HepG2 (cell line): ENCODE data around the gene LRP10. TPM values are rescaled to one million over a fixed set of nuclear protein-coding genes. Genes with fewer than 3 reads are reported as not detected.

ENCODE experiments used
- CC2D1A ChIP-seq: sonication (generic); formaldehyde crosslinking; IDR thresholded peaks from 2 replicates; pipeline ENCODE4 v1.8.1; 2023; ENCODE audit warnings: mild to moderate bottlenecking, missing genetic modification reagents
- ELF4 ChIP-seq: sonication (generic); formaldehyde crosslinking; IDR thresholded peaks from 2 replicates; pipeline ENCODE4 v1.5.0; 2020; ENCODE audit warnings: missing genetic modification reagents, mild to moderate bottlenecking, moderate library complexity, borderline replicate concordance
- MIXL1 ChIP-seq: IDR thresholded peaks from 2 replicates; pipeline ENCODE4 v1.6.1; 2016
- NFYB ChIP-seq: sonication (generic); formaldehyde crosslinking; IDR thresholded peaks from 2 replicates; pipeline ENCODE4 v1.4.0; 2020; ENCODE audit warnings: missing genetic modification reagents
- ZNF232 ChIP-seq: sonication (generic); formaldehyde crosslinking; IDR thresholded peaks from 2 replicates; pipeline ENCODE4 v1.4.0; 2020; ENCODE audit warnings: missing genetic modification reagents, borderline replicate concordance
- ZNF367 ChIP-seq: sonication (generic); formaldehyde crosslinking; IDR thresholded peaks from 2 replicates; pipeline ENCODE4 v1.4.0; 2020; ENCODE audit warnings: missing genetic modification reagents, borderline replicate concordance
- ZNF557 ChIP-seq: sonication (generic); formaldehyde crosslinking; IDR thresholded peaks from 2 replicates; pipeline ENCODE4 v1.4.0; 2020; ENCODE audit warnings: missing genetic modification reagents
- ZNF782 ChIP-seq: sonication (generic); formaldehyde crosslinking; IDR thresholded peaks from 2 replicates; pipeline ENCODE4 v1.4.0; 2020; ENCODE audit warnings: missing genetic modification reagents, mild to moderate bottlenecking, borderline replicate concordance
- polyA plus RNA-seq, 8 experiments: library from polyadenylated mRNA; depleted of rRNA in 3 of 8; stranded (reverse) in 7 of 8; unstranded in 1 of 8; fragments of >200 nt; fragmentation: Illumina TruSeq in 4 of 8; extraction: Trizol in 4 of 8; gene quantifications; 2 replicates each; pipeline versions ENCODE4 v1.2.1 to v1.2.3, GENCODE V29; 2011 to 2016; ENCODE audit warnings: low read depth in 4 of 8, missing spikeins in 1 of 8, mixed read lengths in 1 of 8; ENCODE audit not compliant: insufficient read depth in 1 of 8
- total RNA-seq, 5 experiments: library from RNA; depleted of rRNA; stranded (reverse); fragments of >200 nt; fragmentation: Illumina TruSeq; extraction: Trizol; gene quantifications; 2 replicates each; pipeline ENCODE4 v1.2.3, GENCODE V29; 2016; ENCODE audit warnings: low read depth in 1 of 5
- TF ChIP-seq, protein P1 (sequence below): sonication (generic); formaldehyde crosslinking; IDR thresholded peaks from 2 replicates; pipeline ENCODE4 v1.4.0; 2020; ENCODE audit warnings: missing genetic modification reagents, mild to moderate bottlenecking, borderline replicate concordance
- TF ChIP-seq, protein P2 (sequence below): sonication (generic); formaldehyde crosslinking; IDR thresholded peaks from 2 replicates; pipeline ENCODE4 v1.4.0; 2020; ENCODE audit warnings: missing genetic modification reagents
- TF ChIP-seq, protein P3 (sequence below): sonication (generic); formaldehyde crosslinking; IDR thresholded peaks from 2 replicates; pipeline ENCODE4 v1.9.0; 2021; ENCODE audit warnings: mild to moderate bottlenecking, missing genetic modification reagents
- TF ChIP-seq, protein P4 (sequence below): sonication (generic); formaldehyde crosslinking; IDR thresholded peaks from 2 replicates; pipeline ENCODE4 v1.8.1; 2023; ENCODE audit warnings: mild to moderate bottlenecking, missing genetic modification reagents

The LRP10 gene
- total and polyA plus RNA-seq, 2 of the 13 experiments (the other 11 are each of a cell fraction or from before 2014, with no cell fraction given) = 16.9 to 45.2 TPM

DNA sequence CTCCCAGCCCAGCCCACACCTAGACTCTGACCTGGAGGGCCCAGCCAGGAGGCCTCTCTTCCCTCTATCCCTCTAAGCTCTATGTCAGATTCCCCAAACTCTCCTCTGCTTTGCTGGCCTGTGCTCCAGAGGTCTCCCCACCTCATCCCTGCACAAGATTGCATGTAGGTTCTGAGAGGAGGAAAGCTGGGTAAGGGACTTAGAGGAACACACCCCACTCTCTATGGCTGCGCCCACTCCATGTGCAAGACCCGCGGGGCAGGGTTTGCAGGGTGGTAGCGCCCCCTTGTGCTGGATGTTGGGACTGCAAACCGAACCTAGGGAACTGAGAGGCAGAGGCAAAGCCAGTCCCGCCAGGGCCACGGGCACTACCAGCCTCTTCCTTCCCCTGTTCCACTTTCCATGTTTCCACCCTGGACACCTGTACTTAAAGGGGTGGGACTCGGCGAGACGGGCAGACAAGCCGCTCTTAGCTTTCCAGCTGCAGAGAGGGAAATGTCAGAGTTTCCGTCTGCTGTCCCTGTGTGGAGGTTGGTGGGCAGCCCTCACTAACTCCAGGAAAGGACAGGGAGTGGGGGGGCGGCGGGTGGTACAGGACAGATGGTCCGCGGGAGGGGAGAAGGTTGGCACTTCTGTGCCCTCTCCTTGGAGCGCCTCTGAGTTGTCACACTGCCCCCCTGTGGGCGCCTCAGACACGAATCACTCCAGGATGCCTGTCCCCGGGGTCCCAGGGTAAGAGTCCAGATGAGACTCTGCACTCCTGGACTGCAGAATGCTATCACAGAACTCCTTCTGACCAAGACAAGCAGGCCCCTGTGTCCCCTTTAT is 18.4 kb upstream of the LRP10 start (continued):
- TF ChIP-seq, protein P1, sequence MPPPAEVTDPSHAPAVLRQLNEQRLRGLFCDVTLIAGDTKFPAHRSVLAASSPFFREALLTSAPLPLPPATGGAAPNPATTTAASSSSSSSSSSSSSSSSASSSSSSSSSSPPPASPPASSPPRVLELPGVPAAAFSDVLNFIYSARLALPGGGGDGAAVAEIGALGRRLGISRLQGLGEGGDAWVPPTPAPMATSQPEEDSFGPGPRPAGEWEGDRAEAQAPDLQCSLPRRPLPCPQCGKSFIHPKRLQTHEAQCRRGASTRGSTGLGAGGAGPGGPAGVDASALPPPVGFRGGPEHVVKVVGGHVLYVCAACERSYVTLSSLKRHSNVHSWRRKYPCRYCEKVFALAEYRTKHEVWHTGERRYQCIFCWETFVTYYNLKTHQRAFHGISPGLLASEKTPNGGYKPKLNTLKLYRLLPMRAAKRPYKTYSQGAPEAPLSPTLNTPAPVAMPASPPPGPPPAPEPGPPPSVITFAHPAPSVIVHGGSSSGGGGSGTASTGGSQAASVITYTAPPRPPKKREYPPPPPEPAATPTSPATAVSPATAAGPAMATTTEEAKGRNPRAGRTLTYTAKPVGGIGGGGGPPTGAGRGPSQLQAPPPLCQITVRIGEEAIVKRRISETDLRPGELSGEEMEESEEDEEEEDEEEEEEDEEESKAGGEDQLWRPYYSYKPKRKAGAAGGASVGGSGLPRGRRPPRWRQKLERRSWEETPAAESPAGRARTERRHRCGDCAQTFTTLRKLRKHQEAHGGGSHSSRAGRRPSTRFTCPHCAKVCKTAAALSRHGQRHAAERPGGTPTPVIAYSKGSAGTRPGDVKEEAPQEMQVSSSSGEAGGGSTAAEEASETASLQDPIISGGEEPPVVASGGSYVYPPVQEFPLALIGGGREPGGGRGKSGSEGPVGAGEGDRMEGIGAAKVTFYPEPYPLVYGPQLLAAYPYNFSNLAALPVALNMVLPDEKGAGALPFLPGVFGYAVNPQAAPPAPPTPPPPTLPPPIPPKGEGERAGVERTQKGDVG = peak; percentile 89; the same call in 1 of the 2 replicates
- peak; percentile 74; the same call in 1 of the 2 replicates for TF ChIP-seq ELF4 (CRISPR knock-in tag)
- 0 out of 2 replicates have a peak, but pooled peaks have one; percentile 39 for TF ChIP-seq ZNF232 (CRISPR knock-in tag)
- TF ChIP-seq MIXL1 (CRISPR knock-in tag) = peak; percentile 88
- TF ChIP-seq, protein P2, sequence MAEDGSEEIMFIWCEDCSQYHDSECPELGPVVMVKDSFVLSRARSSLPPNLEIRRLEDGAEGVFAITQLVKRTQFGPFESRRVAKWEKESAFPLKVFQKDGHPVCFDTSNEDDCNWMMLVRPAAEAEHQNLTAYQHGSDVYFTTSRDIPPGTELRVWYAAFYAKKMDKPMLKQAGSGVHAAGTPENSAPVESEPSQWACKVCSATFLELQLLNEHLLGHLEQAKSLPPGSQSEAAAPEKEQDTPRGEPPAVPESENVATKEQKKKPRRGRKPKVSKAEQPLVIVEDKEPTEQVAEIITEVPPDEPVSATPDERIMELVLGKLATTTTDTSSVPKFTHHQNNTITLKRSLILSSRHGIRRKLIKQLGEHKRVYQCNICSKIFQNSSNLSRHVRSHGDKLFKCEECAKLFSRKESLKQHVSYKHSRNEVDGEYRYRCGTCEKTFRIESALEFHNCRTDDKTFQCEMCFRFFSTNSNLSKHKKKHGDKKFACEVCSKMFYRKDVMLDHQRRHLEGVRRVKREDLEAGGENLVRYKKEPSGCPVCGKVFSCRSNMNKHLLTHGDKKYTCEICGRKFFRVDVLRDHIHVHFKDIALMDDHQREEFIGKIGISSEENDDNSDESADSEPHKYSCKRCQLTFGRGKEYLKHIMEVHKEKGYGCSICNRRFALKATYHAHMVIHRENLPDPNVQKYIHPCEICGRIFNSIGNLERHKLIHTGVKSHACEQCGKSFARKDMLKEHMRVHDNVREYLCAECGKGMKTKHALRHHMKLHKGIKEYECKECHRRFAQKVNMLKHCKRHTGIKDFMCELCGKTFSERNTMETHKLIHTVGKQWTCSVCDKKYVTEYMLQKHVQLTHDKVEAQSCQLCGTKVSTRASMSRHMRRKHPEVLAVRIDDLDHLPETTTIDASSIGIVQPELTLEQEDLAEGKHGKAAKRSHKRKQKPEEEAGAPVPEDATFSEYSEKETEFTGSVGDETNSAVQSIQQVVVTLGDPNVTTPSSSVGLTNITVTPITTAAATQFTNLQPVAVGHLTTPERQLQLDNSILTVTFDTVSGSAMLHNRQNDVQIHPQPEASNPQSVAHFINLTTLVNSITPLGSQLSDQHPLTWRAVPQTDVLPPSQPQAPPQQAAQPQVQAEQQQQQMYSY (CRISPR knock-in tag) = no peak
- peak; percentile 97 for TF ChIP-seq ZNF782 (CRISPR knock-in tag)
- TF ChIP-seq ZNF557 (CRISPR knock-in tag) = 0 out of 2 replicates have a peak, but pooled peaks have one; percentile 18
- TF ChIP-seq NFYB (CRISPR knock-in tag) = peak; percentile 30; the same call in 1 of the 2 replicates
- TF ChIP-seq, protein P3, sequence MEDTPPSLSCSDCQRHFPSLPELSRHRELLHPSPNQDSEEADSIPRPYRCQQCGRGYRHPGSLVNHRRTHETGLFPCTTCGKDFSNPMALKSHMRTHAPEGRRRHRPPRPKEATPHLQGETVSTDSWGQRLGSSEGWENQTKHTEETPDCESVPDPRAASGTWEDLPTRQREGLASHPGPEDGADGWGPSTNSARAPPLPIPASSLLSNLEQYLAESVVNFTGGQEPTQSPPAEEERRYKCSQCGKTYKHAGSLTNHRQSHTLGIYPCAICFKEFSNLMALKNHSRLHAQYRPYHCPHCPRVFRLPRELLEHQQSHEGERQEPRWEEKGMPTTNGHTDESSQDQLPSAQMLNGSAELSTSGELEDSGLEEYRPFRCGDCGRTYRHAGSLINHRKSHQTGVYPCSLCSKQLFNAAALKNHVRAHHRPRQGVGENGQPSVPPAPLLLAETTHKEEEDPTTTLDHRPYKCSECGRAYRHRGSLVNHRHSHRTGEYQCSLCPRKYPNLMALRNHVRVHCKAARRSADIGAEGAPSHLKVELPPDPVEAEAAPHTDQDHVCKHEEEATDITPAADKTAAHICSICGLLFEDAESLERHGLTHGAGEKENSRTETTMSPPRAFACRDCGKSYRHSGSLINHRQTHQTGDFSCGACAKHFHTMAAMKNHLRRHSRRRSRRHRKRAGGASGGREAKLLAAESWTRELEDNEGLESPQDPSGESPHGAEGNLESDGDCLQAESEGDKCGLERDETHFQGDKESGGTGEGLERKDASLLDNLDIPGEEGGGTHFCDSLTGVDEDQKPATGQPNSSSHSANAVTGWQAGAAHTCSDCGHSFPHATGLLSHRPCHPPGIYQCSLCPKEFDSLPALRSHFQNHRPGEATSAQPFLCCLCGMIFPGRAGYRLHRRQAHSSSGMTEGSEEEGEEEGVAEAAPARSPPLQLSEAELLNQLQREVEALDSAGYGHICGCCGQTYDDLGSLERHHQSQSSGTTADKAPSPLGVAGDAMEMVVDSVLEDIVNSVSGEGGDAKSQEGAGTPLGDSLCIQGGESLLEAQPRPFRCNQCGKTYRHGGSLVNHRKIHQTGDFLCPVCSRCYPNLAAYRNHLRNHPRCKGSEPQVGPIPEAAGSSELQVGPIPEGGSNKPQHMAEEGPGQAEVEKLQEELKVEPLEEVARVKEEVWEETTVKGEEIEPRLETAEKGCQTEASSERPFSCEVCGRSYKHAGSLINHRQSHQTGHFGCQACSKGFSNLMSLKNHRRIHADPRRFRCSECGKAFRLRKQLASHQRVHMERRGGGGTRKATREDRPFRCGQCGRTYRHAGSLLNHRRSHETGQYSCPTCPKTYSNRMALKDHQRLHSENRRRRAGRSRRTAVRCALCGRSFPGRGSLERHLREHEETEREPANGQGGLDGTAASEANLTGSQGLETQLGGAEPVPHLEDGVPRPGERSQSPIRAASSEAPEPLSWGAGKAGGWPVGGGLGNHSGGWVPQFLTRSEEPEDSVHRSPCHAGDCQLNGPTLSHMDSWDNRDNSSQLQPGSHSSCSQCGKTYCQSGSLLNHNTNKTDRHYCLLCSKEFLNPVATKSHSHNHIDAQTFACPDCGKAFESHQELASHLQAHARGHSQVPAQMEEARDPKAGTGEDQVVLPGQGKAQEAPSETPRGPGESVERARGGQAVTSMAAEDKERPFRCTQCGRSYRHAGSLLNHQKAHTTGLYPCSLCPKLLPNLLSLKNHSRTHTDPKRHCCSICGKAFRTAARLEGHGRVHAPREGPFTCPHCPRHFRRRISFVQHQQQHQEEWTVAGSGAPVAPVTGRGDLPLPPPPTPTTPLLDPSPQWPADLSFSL = no peak
- TF ChIP-seq ZNF367 (CRISPR knock-in tag) = no peak
- TF ChIP-seq, protein P4, sequence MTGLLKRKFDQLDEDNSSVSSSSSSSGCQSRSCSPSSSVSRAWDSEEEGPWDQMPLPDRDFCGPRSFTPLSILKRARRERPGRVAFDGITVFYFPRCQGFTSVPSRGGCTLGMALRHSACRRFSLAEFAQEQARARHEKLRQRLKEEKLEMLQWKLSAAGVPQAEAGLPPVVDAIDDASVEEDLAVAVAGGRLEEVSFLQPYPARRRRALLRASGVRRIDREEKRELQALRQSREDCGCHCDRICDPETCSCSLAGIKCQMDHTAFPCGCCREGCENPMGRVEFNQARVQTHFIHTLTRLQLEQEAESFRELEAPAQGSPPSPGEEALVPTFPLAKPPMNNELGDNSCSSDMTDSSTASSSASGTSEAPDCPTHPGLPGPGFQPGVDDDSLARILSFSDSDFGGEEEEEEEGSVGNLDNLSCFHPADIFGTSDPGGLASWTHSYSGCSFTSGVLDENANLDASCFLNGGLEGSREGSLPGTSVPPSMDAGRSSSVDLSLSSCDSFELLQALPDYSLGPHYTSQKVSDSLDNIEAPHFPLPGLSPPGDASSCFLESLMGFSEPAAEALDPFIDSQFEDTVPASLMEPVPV = peak; percentile 90; the same call in 1 of the 2 replicates
- TF ChIP-seq CC2D1A (CRISPR knock-in tag) = 0 out of 2 replicates have a peak, but pooled peaks have one; percentile 11
